ENCODE data around the gene PBLD.

The PBLD gene

GRCh38 chr10:68235581-68235980, 97.1 kb downstream of the PBLD start:
- TF ChIP-seq GATA2 (IDR thresholded peaks at IDR 0.05; ENCODE audit: low read depth, low read length) (no peak; the same call in 1 of the 2 replicates), GATA3 (IDR thresholded peaks at IDR 0.05; ENCODE audit: low read depth, low read length) (no peak)

- TF ChIP-seq GATA3 (IDR thresholded peaks at IDR 0.05; ENCODE audit: low read depth, low read length) (no peak), GATA2 (IDR thresholded peaks at IDR 0.05; ENCODE audit: low read depth, low read length) (no peak)
Observed at GRCh38 chr10:68235111-68235510, 97.6 kb downstream of the PBLD start.

- TF ChIP-seq GATA3 (IDR thresholded peaks at IDR 0.05; ENCODE audit: low read depth, low read length): no peak
- no peak for TF ChIP-seq GATA2 (IDR thresholded peaks at IDR 0.05; ENCODE audit: low read depth, low read length)
Observed at GRCh38 chr10:68233046-68233445, 99.7 kb downstream of the PBLD start.

All from SH-SY5Y (cell line).